Kidney epithelial cell (primary cell): ENCODE data around the gene PDE6H. TPM values are rescaled to one million over a fixed set of nuclear protein-coding genes. Genes with fewer than 3 reads are reported as not detected.
A peak's percentile ranks its signal among the peaks of the same experiment; 100 is the strongest.

Experiments
- DNase-seq: peaks from one replicate; pipeline ENCODE4 v3.0.0-alpha.2; 2010; ENCODE audit warnings: low read depth
- H3K27me3 ChIP-seq: 2 replicates; pipeline ENCODE4 v1.6.0; 2011; ENCODE audit warnings: low read length; ENCODE audit not compliant: control insufficient read depth, insufficient read depth
- H3K36me3 ChIP-seq: 2 replicates; pipeline ENCODE4 v1.5.1; 2011; ENCODE audit warnings: low read length; ENCODE audit not compliant: control insufficient read depth, insufficient read depth
- H3K4me3 ChIP-seq: 2 replicates; pipeline ENCODE4 v1.5.1; 2011; ENCODE audit warnings: low read depth, mild to moderate bottlenecking, control low read depth, low read length
- CTCF ChIP-seq: IDR thresholded peaks from 2 replicates; pipeline ENCODE4 v1.5.1; 2011; ENCODE audit warnings: mild to moderate bottlenecking, moderate library complexity, low read length, control low read depth, inconsistent platforms; ENCODE audit not compliant: insufficient read depth, poor library complexity, severe bottlenecking
- total RNA-seq: library from RNA; depleted of rRNA; stranded (reverse); fragments of >200 nt; gene quantifications from 2 replicates; pipeline ENCODE4 v1.2.3, GENCODE V29; 2015

Gene PDE6H
- total RNA-seq, 1 donor from 2014 or later: not detected

DNA sequence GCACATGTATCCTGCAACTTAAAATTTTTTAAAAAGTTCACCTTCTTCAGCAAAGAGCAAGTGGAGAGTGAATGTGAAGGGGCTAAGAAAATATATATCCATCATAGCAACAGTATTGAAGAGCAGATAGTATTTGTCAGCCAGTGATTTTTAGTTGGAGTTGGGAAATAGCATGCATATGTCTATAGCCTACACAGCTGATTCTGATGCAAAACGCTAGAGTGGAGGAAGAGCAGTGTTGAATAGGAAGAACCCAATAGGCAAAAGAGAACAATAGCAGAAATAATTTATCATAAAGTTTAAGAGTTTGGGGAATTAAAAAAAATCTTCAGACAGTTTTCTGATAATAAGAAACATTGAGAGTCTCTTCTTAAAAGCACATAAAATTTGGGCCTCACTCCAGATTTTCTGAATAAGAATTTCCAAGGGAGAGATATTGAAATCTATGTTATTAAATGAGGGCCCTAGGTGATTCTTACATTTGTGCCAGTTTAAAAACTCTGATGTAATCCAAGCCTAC lies 12.0 kb downstream of the PDE6H start:
- no peak for TF ChIP-seq CTCF
- Histone ChIP-seq H3K27me3 (no peaks in the 10 kb centered on the region), H3K4me3 (no peak overlapping the region), H3K36me3 (no peaks in the 10 kb centered on the region)
- no peak for DNase-seq

GRCh38 chr12:14986449-14986848 lies 13.6 kb downstream of the PDE6H start:
- DNase-seq: no peak
- no peaks in the 10 kb centered on the region for H3K27me3 ChIP-seq
- H3K4me3 ChIP-seq: no peak overlapping the region
- H3K36me3 ChIP-seq: no peaks in the 10 kb centered on the region
- peak; percentile 2 for TF ChIP-seq CTCF

DNA sequence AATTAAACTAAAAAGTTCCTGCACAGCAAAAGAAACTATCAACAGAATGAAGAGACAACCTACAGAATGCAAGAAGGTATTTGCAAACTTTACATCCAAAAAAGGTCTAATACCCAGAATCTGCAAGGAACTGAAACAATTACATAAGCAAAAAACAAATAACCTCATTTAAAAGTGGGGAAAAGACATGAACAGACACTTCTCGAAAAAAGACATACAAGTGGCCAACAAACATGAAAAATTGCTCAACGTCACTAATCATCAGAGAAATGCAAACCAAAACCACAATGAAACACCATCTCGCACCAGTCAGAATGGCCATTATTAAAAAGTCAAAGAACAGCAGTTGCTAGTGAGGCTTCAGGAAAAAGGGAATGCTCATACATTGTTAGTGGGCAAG lies 15.2 kb downstream of the PDE6H start:
- no peak for TF ChIP-seq CTCF
- H3K36me3 ChIP-seq: no peaks in the 10 kb centered on the region
- H3K4me3 ChIP-seq: no peak overlapping the region
- DNase-seq: no peak
- no peaks in the 10 kb centered on the region for H3K27me3 ChIP-seq

GRCh38 chr12:14989790-14990189 lies 16.9 kb downstream of the PDE6H start:
- Histone ChIP-seq H3K36me3 (no peaks in the 10 kb centered on the region), H3K27me3 (no peaks in the 10 kb centered on the region), H3K4me3 (no peak overlapping the region)
- DNase-seq: no peak
- no peak for TF ChIP-seq CTCF

- no peak for TF ChIP-seq CTCF
- Histone ChIP-seq H3K27me3 (no peaks in the 10 kb centered on the region), H3K4me3 (no peak overlapping the region), H3K36me3 (no peaks in the 10 kb centered on the region)
- no peak for DNase-seq
Measured at GRCh38 chr12:14991069-14991468, 18.2 kb downstream of the PDE6H start.

DNA sequence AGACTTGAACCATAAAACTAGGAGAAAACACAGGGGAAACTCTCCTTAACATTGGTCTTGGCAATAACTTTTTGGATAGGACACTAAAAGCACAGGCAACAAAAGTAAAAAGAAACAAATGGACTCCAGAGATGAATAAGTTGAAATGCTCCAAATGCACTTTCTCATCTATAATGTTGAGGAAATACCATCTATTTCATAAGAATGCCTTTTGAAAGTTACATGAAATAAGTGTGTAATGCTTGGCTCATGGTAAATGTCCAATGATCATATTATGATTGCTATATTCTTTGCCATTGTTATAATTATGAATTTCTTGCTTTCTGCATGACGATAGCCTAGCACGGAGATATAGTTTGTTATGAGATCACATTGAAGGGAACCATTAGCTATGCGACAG lies 19.8 kb downstream of the PDE6H start:
- Histone ChIP-seq H3K36me3 (no peaks in the 10 kb centered on the region), H3K4me3 (no peak overlapping the region), H3K27me3 (no peaks in the 10 kb centered on the region)
- DNase-seq: no peak
- no peak for TF ChIP-seq CTCF
